ENCODE results near the gene MAGEA9B. TPM values are rescaled to one million over a fixed set of nuclear protein-coding genes. Genes with fewer than 3 reads are reported as not detected.
"Not testable (repeated sequence)": the region's sequence is repeated elsewhere in the genome, so short reads cannot be mapped to it uniquely, and the experiment has no call there.

Gene MAGEA9B
- total RNA-seq, 2 experiments from 2014 or later = not detected

GRCh38 chrX:149539283-149540130 lies 47.8 kb downstream of the MAGEA9B start:
- Mint-ChIP-seq H3K4me3 (peak overlapping the region; percentile 81), H3K4me1 (peaks cover 8% of the 10 kb centered on the region), H3K27me3 (no peaks in the 10 kb centered on the region), H3K27ac (peak overlapping the region; percentile 90), H3K36me3 (ENCODE audit: low read depth) (no peaks in the 10 kb centered on the region), H3K9me3 (no peaks in the 10 kb centered on the region)
- peak; percentile 92 for DNase-seq
- ChIA-PET CTCF (interaction anchor here (0.8 to 3.8 kb wide), 10 partner anchors 11 to 400 kb away, joined by 3 to 33 read pairs (median 4); partner anchors contain the start of genes EOLA2 and IDS), POLR2A (interaction anchor here (0.8 to 3.6 kb wide), 5 partner anchors 14 to 400 kb away, joined by 6 to 43 read pairs (median 18); partner anchors contain the start of gene IDS)

GRCh38 chrX:149537474-149537873 lies 49.8 kb downstream of the MAGEA9B start:
- H3K27ac Mint-ChIP-seq; H3K36me3 Mint-ChIP-seq (ENCODE audit: low read depth); DNase-seq; POLR2A ChIA-PET; CTCF ChIA-PET; H3K9me3 Mint-ChIP-seq; H3K4me3 Mint-ChIP-seq; H3K4me1 Mint-ChIP-seq; H3K27me3 Mint-ChIP-seq: not testable (repeated sequence)

- peaks cover 11% of the 10 kb centered on the region for H3K36me3 Mint-ChIP-seq (ENCODE audit: low read depth)
- H3K4me1 Mint-ChIP-seq, DNase-seq, H3K27ac Mint-ChIP-seq, H3K4me3 Mint-ChIP-seq, H3K27me3 Mint-ChIP-seq, CTCF ChIA-PET, POLR2A ChIA-PET, H3K9me3 Mint-ChIP-seq: not testable (repeated sequence)
Measured at GRCh38 chrX:149534926-149535602, 52.2 kb downstream of the MAGEA9B start.

- H3K27me3 Mint-ChIP-seq, CTCF ChIA-PET, H3K9me3 Mint-ChIP-seq, POLR2A ChIA-PET, H3K27ac Mint-ChIP-seq, H3K4me3 Mint-ChIP-seq, H3K4me1 Mint-ChIP-seq, DNase-seq: not testable (repeated sequence)
- H3K36me3 Mint-ChIP-seq (ENCODE audit: low read depth) = peaks cover 13% of the 10 kb centered on the region
Measured at GRCh38 chrX:149533999-149534398, 53.3 kb downstream of the MAGEA9B start.

GRCh38 chrX:149532868-149533267 lies 54.4 kb downstream of the MAGEA9B start:
- CTCF ChIA-PET, H3K4me3 Mint-ChIP-seq, DNase-seq, H3K27ac Mint-ChIP-seq, H3K4me1 Mint-ChIP-seq, H3K27me3 Mint-ChIP-seq, H3K9me3 Mint-ChIP-seq, POLR2A ChIA-PET: not testable (repeated sequence)
- peaks cover 13% of the 10 kb centered on the region for H3K36me3 Mint-ChIP-seq (ENCODE audit: low read depth)

Other genes with a start within 250 kb of the MAGEA9B start
- gene IDS, start 82.2 kb downstream of the MAGEA9B start, total RNA-seq = 100 to 1,000 TPM; 114 to 116 TPM
- gene EOLA1, start 46.4 kb downstream of the MAGEA9B start, total RNA-seq = 10 to 100 TPM; 31.8 to 36.4 TPM
- not detected for gene HSFX3, start 37.5 kb downstream of the MAGEA9B start, total RNA-seq
- gene HSFX2, start 7.9 kb upstream of the MAGEA9B start, total RNA-seq = not detected
- 10 to 100 TPM; 19.0 to 20.4 TPM for gene TMEM185A, start 44.3 kb upstream of the MAGEA9B start, total RNA-seq
- gene MAGEA11, start 124.6 kb upstream of the MAGEA9B start, total RNA-seq = not detected
- gene HSFX1, start 186.6 kb upstream of the MAGEA9B start, total RNA-seq = 1 to 10 TPM in 1 of 2 experiments, under 1 TPM in 1; 0.50 to 1.1 TPM
- gene MAGEA9, start 194.5 kb upstream of the MAGEA9B start, total RNA-seq = not detected